TTC549 (cell line): Measurements from ENCODE around the gene BLTP1.

ENCODE experiments used
- FAIRE-seq: peaks from 2 replicates; lab custom pipeline; 2012; peaks lifted over from hg19 to GRCh38; lab: Jason Lieb, UNC

Gene BLTP1

GRCh38 chr4:122170775-122171174 lies 18.6 kb downstream of the BLTP1 start:
- FAIRE-seq = no peak

- no peak for FAIRE-seq
These were observed 19.2 kb downstream of the BLTP1 start for GRCh38 chr4:122171323-122171722.

- no peak for FAIRE-seq
These were observed 20.1 kb downstream of the BLTP1 start for GRCh38 chr4:122172266-122172665.

GRCh38 chr4:122178961-122179360 lies 26.8 kb downstream of the BLTP1 start:
- no peak for FAIRE-seq

GRCh38 chr4:122195718-122196117 lies 43.6 kb downstream of the BLTP1 start:
- no peak for FAIRE-seq
